ENCODE data around the gene CARMIL3.
"Not testable (repeated sequence)": the region's sequence is repeated elsewhere in the genome, so short reads cannot be mapped to it uniquely, and the experiment has no call there.

Gene CARMIL3

GRCh38 chr14:24095271-24096068 lies 43.7 kb downstream of the CARMIL3 start:
- DNase-seq, result no peak

GRCh38 chr14:24096545-24097181 lies 44.9 kb downstream of the CARMIL3 start:
- no peak for DNase-seq

GRCh38 chr14:24098229-24098926 lies 46.6 kb downstream of the CARMIL3 start:
- no peak for DNase-seq

- no peak for DNase-seq
These were observed 47.4 kb downstream of the CARMIL3 start for GRCh38 chr14:24098927-24099813.

- DNase-seq, result no peak
These were observed 48.6 kb downstream of the CARMIL3 start for GRCh38 chr14:24100197-24100981.

- DNase-seq, result no peak
These were observed 49.2 kb downstream of the CARMIL3 start for GRCh38 chr14:24100982-24101494.

- no peak for DNase-seq
These were observed 50.7 kb downstream of the CARMIL3 start for GRCh38 chr14:24102357-24103048.

- DNase-seq, result no peak
These were observed 51.6 kb downstream of the CARMIL3 start for GRCh38 chr14:24103451-24103850.

- DNase-seq, result not testable (repeated sequence)
These were observed 53.9 kb downstream of the CARMIL3 start for GRCh38 chr14:24105609-24106239.

- no peak for DNase-seq
These were observed 55.0 kb downstream of the CARMIL3 start for GRCh38 chr14:24106672-24107271.

GRCh38 chr14:24108336-24108874 lies 56.6 kb downstream of the CARMIL3 start:
- DNase-seq, result no peak

GRCh38 chr14:24110060-24110459 lies 58.3 kb downstream of the CARMIL3 start:
- no peak for DNase-seq

- DNase-seq, result no peak
These were observed 58.7 kb downstream of the CARMIL3 start for GRCh38 chr14:24110523-24110922.

GRCh38 chr14:24113379-24113800 lies 61.6 kb downstream of the CARMIL3 start:
- DNase-seq, result no peak

GRCh38 chr14:24113801-24114531 lies 62.2 kb downstream of the CARMIL3 start:
- peak; percentile 66 for DNase-seq

GRCh38 chr14:24114532-24115421 lies 63.0 kb downstream of the CARMIL3 start, which contains the start of the genes DCAF11 and NRL:
Gene DCAF11, plus strand, starts transcription at chr14:24114777. Its CDS starts 818 bp downstream, at chr14:24115595.
Gene NRL, minus strand, starts transcription at chr14:24114949. Its CDS starts 32,101 bp downstream, at chr14:24082848.
- DNase-seq, result peak; percentile 97

- no peak for DNase-seq
These were observed 63.8 kb downstream of the CARMIL3 start for GRCh38 chr14:24115422-24116127.
